Measurements from ENCODE around the gene ACTL7B. TPM values are rescaled to one million over a fixed set of nuclear protein-coding genes. Genes with fewer than 3 reads are reported as not detected.
"Not testable (repeated sequence)": the region's sequence is repeated elsewhere in the genome, so short reads cannot be mapped to it uniquely, and the experiment has no call there.

ACTL7B gene
- polyA plus RNA-seq, 12 donors, result not detected

DNA sequence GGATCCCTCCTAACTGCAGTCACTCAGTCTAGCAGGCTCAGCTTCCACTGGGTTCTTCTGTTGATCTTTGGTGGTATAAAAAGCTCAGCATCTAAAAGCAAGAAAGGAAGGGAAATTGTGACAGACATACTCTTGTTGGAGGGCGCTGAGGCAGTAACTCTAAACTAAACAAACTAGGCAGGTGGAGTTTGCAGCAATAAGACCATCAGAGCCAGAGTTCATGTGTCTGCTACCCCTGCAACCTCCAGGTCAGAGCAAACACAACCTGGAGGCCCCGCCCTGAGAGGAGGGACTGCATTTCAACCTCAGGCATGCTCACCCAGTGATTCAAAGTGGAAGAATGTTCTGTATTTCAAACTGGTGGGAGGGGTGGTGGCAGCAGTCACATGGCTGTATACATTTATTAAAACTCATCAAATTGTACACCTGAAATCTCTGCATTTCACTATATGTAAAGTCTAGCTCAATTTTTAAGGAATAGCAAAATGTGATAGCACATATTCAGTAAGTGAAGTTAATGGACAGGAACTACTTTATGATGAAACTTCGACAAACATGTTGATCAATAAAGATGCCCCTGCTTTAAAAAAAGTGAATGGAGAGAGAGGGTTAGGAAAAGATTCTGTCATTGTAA, 13.4 kb upstream of the ACTL7B start:
- no peak for DNase-seq

DNA sequence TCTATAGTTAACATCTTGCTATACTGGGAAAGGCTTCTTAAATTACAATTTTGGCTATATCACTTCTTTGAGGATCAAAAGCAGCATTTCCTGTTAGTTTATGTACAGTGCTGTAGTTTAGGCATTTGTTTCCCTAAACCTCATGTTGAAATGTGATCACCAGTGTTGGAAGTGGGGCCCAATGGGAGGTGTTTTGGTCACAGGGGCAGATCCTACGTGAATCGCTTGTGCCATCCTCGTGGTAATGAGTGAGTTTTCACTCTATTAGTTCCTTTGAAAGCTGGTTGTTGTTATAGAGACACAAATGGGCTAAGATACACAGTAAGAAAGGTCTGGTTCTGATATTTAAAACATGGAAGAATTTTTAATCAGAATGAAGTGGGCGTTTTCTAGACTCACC, 12.0 kb upstream of the ACTL7B start:
- no peak for DNase-seq

DNA sequence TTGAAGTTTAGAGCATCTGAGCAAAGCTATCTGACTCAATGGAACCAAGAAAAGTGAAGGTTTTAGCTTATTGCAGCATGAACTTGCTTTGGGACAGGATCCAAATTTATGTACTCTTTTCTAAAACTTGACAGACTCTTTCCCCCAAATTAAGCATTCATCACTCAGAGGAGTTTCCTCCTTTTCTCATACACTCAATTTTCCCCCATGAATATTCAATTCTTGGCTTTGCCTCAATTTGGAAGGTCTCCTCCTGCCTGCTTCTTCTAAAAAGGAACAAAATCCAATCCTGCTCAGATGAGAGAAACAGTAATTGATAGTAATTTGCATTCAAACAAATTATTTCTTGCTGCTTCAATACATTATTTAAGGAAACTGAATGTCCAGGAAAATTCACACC, 11.3 kb upstream of the ACTL7B start:
- no peak for DNase-seq

DNA sequence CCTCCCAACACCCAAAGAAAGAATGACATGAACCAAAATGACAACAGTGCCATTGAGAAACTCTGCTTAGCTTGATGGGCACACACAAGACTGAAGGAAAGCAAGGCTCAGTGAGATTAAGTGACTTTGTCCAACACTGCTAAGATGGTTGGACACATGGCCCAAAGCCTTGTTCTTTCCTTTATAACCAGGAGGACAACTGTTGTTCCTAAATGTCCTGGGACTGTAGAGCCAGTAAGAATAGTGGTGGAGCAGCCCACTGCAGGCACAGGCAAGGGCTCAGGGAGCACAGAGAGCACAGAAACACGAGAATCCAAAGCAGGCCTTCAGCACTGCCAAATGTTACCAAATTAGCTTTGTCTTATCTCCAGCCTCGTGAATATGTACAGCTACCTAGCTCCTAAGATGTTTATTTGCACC, 10.2 kb upstream of the ACTL7B start:
- DNase-seq, result no peak

DNA sequence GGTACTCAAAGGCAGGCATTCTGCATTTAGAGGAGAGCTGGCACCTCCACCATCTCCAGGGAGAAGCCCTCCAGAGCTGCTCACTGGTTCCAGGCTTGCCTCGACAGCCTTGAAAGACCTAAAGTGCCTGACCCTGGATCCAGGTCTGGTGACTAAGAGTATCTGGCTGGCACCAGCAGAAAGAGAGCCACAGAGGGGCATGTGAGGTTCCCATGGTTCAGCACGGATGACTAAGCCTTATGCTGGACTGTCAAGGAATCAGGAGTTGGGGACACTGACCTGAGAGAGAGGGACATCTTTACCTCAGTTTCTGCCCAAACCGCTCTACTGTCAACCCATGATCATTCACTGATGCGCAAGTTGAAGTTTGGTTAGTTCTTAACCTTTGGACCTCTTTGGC, 9.3 kb upstream of the ACTL7B start:
- no peak for DNase-seq

DNA sequence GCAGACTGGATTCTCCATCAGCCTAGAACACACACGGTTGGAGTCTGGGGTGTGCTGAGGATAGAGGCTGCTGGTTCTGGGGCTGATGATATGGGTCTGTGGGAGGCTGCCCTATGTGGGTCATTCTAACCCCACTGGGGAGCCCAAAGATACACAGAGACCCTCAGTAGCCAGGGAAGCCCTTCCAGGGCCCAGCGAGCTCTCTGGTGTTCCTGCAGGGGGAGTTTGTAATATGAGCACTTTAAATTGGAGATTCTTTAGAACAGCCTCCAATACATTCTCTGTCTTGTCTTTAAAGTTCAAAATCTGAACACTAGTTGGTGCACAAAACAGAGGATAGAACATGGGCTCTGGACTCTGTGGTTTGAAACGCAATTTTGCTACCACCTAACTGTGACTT, 8.7 kb upstream of the ACTL7B start:
- no peak for DNase-seq

DNA sequence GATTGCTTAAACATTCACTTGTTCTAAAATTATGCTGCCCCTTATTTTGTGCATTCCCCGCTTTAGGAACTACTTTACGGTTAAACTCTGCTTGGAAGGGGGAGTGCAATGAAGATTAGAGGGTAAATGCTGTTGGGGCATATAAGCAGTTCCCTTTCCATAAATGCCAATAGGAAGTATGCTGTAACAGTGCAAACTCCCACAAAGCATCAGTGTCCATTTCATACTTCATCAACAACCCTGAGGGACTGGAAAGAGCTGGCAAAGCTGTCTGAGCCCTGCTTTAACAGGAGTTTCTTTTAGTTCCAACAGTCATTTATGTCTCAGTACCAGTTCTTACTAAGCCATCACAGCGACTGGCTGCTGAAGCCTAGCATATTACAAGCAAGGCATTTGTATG, 8.1 kb upstream of the ACTL7B start:
- DNase-seq, result no peak

DNA sequence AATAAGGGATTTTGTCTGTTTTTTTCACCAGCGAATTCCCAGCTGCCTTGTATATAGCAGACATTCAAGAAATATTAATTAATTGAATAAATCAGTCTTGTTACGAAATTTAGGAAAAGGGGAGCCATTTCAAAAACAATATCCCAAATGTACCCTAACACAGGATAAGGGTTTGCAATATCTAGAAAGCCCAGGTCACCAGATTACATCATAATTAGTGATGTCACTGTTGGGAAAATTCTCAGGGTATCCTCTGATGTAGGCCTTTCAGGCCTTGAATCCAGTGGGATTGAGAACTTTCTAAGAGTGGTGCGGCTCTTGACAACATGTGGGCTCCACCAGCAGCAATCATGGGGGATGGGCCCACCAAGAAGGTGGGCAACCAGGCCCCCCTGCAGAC, 6.2 kb upstream of the ACTL7B start, which contains the start of gene ACTL7A:
Gene ACTL7A, plus strand, starts transcription at position 270 of the 400 bp plus-strand sequence. Its CDS starts 57 bp downstream, at position 327.
- DNase-seq, result no peak

DNA sequence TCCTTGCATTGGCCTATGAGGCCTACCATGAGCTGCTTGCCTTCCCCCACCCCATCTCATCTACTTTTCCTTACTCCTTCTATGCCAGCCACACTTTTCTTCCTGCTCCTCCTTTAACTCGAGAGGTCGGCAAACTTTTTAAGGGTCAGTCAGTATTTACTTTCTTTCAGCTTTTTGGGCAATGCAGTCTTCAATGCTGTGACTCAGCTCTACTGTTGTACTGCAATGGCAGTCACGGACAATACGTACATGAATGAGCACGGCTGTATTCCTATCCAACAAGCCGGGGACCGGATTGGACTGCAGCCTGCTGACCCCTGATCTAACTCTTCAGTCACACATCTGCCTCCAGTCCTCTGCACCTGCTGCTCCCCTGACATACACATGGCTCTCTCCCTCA, 5.7 kb upstream of the ACTL7B start:
- no peak for DNase-seq

DNA sequence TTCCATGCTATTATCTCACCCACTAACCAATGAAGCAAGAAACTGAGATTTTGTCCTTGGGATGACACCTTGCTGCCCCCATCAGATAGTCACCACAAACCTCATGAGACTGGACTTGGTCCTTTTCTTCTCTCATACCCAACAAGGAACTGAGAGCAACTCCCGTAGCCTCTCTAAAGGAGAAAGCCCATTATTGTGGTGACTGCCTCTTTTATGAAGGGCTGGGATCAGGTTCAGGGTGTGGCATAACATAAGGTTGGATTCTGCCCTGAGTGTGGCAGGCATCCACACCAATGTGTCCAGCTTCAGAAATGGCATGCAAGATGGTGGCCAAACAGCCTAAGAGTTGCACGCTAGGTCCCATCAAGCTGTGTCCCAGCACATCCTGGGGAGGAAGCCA, 5.0 kb upstream of the ACTL7B start:
- no peak for DNase-seq

DNA sequence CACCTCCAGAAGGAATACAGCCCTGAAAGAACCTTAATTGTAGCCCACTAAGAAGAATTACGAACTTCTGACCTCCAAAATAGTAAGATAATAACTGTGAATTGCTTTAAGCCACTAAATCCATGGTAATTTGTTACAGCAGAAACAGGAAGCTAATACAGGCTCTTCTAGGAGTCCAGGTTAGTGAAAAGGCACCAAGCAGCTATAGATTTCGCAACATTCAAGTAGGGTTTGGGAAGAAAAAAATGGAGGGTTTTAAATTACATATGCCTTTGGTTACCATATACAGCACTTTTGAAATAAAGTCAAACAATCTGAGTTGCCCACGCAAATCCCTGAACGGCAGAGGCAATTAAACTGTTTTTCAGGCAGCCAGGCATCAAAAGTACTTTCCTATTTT, 4.6 kb upstream of the ACTL7B start:
- DNase-seq, result no peak

DNA sequence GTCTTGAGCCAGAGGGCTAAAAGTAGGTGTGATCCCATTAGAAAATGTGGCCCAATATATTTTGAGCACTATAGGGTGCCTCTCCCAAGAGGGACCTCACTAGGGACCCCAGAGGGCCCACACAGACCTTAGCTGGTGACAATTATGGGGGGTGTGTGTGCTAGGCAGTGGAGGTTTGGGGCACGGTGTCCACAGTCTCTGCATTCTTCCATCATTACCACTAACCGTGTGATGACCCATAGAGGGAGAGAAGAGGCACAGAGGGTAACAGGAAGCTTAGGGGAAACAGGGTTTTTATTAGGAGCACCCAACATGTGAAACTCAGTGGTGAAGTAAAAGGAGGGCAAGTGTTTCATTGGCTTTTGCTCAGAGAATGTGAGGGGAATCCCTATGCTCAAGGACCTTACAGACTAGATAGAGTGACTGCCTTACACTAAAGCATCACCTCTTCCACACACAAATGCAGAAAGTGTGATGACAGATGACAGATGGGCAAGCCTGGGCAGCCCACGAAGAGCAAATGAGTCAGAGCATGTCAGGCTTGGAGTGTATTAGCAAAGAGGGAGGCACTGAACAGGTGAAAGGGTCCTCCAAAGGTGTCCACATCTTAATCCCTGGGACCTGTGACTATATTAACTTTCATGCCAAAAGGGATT, 3.8 kb upstream of the ACTL7B start:
- no peak for DNase-seq

DNA sequence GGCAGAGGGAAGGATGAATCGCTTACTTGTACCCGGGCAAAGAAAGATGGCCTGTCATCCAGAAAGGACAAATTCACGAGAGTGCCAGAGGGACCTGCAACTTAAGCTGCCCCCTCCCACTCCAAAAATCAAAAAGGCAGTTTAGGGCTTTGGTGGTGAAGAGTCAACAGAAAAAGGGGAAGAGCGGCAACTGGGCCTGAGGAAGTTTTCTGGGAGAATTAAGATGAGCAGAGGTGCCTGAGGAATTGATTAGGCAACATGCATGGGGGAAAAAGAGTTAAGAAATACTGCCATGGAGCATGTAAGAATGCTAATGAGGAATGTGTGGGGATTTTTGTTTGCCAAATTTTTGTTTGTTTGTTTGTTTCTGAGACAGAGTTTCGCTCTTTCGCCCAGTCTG, 1.8 kb upstream of the ACTL7B start:
- DNase-seq, result no peak

DNA sequence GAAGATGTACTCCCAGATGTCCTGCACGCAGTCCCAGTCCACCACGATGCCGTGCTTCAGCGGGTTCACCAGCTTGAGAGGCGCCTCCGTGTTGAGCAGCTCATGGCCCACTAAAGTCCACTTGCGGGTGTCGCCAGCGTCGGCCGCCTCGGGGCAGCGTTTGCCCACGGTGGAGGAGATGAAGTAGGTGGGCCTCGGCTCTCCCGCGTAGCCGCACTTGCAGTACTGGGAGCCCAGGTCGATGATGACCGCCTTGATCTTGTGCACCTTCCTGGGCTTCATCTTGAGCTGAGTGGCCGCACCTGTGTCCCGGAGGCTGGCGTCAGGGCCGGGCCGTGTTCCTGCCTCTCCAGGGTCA, 278 bp downstream of the ACTL7B start:
- DNase-seq, result no peak

DNA sequence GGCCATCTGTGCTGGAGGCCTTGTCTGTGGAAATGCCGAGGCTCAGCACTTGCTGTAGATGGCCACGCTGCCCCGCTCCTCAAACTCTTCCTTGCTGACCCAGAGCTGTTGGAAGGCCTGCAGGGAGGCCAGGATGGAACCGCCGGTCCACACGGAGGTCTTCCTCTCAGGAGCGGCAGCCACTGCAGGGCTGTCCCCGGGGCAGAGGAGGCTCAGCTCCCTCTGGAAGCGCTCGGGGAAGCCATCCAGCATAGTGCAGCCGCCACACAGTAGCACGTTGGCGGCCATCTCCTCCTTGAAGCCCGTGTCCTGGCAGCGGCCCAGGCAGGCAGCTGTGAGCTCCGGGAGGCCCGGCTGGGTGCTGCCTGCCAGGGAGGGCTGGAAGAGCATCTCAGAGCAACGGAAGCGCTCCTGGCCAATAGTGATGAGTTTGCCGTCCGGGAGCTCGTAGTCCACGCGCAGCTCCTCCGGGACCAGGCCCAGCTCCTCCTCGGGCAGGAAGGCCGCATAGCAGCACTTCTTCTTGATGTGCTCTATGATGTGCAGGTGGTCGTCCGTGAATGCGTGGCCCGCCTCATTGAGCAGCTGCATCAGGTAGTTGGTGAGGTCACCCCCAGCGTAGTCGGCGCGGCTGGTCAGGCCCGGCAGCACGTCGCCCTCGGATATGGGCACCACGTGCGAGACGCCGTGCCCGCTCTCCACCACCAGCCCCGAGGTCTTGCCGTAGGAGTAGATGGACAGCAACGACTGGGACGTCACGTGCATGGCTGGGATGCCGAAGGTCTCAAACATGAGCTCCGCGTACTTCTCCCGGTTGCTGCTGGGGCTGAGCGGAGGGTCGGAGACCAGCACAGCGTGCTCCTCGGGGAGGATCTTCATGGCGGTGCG, 901 bp downstream of the ACTL7B start:
- DNase-seq, result no peak

DNA sequence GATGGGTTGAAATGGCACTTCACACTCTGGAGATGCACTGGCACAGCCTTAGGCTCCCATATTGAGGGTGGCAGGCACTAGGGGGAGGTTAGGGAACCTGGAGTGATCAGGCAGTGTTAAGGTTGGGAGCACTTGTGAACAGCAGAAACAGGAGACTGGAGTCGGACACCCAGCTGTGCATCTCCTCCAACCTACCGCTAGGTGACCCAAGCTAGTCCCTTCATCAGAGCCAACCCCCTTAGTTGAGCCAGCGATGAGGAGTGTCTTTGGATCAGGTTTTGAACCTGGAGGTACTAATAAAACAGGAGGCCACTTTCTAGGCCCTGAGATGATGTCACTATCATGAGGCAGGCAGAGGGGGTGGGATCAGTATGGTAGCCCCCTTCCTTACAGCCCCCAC, 1.7 kb downstream of the ACTL7B start:
- DNase-seq, result no peak

DNA sequence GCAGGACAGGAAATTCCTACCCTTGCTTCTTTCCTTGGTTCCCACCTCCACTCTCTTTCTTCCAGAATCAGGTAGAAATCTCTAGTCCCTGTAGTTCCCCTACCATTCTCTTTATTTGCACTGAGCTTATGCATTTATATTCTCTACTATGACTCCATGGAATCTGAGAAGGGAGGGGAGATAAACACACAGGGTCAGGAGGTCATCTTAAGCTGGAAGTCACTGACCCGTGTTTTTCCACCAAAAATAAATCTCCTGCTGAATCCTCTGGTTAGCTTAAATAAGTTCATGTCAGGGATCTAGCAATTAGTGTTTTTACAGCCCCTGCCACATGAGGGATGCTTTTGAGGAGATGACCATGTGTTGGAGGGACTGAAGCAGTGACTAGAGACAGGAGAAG, 3.7 kb downstream of the ACTL7B start:
- no peak for DNase-seq

DNA sequence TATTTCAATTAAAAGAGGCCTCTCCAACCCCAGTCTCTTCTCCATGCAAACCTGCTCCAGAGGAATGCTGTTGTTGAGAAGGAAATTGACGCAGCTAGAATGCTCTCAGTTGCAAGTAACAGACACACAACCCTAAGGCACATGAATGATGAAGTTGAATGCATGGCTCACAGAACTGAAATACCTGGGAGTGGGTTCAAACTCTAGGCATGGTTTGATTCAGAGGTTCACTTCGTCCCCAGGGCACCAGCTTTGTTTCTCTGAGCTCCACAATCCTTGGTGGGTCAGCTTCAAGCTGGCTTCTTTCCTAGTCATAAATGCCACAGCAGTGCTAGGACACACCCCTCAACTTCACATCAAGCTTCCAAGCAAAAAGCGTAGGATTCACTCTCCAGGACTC, 4.6 kb downstream of the ACTL7B start:
- no peak for DNase-seq

DNA sequence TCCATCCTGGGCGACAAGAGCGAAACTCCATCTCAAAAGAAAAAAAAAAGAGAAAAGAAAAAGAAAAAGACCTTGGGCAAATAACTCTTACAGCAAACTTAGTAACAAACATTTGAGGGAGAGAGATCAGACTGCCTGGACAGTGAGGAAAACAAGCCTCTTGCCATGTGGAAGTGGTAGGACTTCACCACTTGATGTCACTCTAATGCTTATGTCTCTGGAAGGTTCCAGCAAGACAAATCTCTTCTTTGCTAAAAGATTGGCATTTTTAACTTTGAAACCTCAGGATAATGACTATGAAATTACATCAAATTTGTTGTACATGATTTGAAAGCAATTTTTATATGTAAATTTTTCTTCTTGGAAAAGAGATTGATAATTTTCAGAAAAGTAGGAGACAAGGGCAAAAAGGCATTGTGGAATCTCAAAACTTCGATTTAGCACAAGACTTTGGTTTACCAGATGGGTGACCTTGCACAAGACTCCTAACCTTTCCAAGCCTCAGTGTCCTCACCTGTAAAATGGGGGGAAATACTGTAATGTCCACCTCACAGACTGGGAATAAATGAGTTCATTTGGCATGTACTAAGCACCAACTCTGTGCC, 5.4 kb downstream of the ACTL7B start:
- DNase-seq, result no peak

DNA sequence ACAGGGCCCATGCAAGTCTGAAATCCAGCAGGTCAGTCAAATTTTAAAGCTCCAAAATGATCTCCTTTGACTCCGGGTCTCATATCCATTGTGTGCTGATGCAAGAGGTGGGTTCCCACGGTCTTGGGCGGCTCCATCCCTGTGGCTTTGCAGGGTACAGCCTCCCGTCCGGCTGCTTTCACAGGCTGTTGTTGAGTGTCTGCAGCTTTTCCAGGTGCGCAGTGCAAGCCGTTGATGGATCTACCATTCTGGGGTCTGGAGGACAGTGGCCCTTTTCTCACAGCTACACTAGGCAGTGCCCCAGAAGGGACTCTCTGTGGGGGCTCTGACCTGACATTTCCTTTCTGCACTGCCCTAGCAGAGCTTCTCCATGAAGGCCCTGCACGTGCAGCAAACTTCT, 7.5 kb downstream of the ACTL7B start:
- DNase-seq, result not testable (repeated sequence)

DNA sequence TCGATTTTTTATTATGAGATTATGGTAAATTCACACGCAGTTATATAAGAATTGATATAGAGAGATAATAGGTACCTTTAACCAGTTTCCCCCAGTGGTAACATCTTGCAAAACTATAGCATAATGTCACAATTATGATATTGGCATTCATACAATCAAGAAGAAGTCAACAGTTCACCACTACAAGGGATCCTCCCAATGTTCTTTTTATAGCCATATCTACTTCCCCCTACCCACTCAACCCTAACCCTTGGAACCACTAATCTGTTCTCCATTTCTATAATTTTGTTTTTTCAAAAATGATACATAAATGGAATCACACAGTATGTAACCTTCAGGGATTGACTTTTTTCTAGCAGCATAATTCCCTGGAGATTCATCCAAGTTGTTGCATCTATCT, 9.8 kb downstream of the ACTL7B start:
- DNase-seq, result no peak

DNA sequence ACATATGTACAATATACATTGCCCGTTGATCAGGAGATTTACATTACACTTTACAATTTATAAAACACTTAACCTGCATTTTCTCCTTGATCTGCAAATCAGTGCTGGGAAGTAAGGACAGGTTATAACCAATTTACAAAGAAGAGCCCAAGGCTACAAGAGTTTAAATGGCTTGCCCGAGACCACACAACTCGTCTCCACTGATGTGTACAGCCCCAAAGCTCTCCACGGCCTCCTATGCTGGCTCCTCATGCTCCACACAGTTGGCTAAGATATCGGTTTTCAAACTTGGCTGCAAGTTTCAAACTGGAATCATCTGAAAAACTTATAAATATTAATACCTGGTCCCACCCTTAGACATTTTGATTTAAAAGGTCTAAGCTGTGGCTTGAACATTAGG, 10.3 kb downstream of the ACTL7B start:
- no peak for DNase-seq

DNA sequence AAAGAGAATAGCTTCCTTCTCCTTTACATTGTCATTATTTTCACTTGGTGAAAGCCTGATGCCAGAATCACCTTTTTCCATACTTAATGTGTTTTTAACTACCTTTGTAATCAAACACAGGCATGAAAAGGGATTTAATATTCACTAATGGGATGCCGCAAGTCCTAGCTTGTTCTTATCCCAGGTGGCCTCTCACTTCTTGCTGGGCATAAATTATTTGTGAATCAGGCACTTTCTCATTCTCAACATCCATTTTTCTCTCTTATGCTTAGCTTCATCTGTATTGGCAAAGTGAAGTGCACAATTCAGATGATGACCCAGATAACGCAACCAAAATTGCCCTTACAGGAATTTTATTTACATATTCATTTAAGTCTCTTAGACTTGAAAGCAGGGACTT, 10.9 kb downstream of the ACTL7B start:
- DNase-seq, result no peak
